Neural crest cell (in vitro differentiated cells): ENCODE measurements around the gene CYP4F22. TPM values are rescaled to one million over a fixed set of nuclear protein-coding genes. Genes with fewer than 3 reads are reported as not detected.

Experiments used
- DNase-seq: peaks from one replicate; pipeline ENCODE4 v3.0.0; 2021; ENCODE audit warnings: low read depth, mixed read lengths, low spot score
- H3K27ac Mint-ChIP-seq: one replicate; pipeline ENCODE4 v1.8.0; 2021; ENCODE audit warnings: mild to moderate bottlenecking, mixed read lengths; ENCODE audit not compliant: unreplicated experiment
- H3K27me3 Mint-ChIP-seq: 2 replicates; pipeline ENCODE4 v1.8.0; 2021; ENCODE audit warnings: low read depth, mild to moderate bottlenecking, mixed read lengths
- H3K36me3 Mint-ChIP-seq: 2 replicates; pipeline ENCODE4 v1.8.0; 2021; ENCODE audit warnings: low read depth, mild to moderate bottlenecking, mixed read lengths
- H3K4me1 Mint-ChIP-seq: 2 replicates; pipeline ENCODE4 v1.8.0; 2021; ENCODE audit warnings: mixed read lengths
- H3K4me3 Mint-ChIP-seq: one replicate; pipeline ENCODE4 v1.8.0; 2021; ENCODE audit warnings: mild to moderate bottlenecking, mixed read lengths
- H3K9me3 Mint-ChIP-seq: 2 replicates; pipeline ENCODE4 v1.8.0; 2021; ENCODE audit warnings: mixed read lengths
- CTCF ChIP-seq: fragments of 200-600 bp; sonication (generic); conservative IDR thresholded peaks from 2 replicates; pipeline ENCODE4 v1.5.0; 2021; ENCODE audit warnings: antibody characterized with exemption, mild to moderate bottlenecking
- total RNA-seq: library from RNA; stranded (reverse); gene quantifications from 2 replicates; pipeline ENCODE4 v1.2.1, GENCODE V29; 2021

CYP4F22 gene
- total RNA-seq, 1 donor from 2014 or later, result not detected

GRCh38 chr19:15555021-15555420 is 46.7 kb downstream of the CYP4F22 start:
- Mint-ChIP-seq H3K27ac (no peak overlapping the region), H3K9me3 (no peaks in the 10 kb centered on the region), H3K4me1 (peaks cover 8% of the 10 kb centered on the region), H3K4me3 (no peak overlapping the region), H3K36me3 (no peaks in the 10 kb centered on the region), H3K27me3 (peaks cover 51% of the 10 kb centered on the region)
- DNase-seq, result no peak
- no peak for TF ChIP-seq CTCF

GRCh38 chr19:15555759-15556633 is 47.7 kb downstream of the CYP4F22 start:
- Mint-ChIP-seq H3K4me3 (no peak overlapping the region), H3K27ac (no peak overlapping the region), H3K27me3 (peaks cover 44% of the 10 kb centered on the region)

GRCh38 chr19:15556634-15557181 is 48.4 kb downstream of the CYP4F22 start:
- Mint-ChIP-seq H3K9me3 (no peaks in the 10 kb centered on the region), H3K27ac (no peak overlapping the region), H3K27me3 (peaks cover 44% of the 10 kb centered on the region), H3K4me3 (no peak overlapping the region), H3K36me3 (no peaks in the 10 kb centered on the region), H3K4me1 (peaks cover 8% of the 10 kb centered on the region)
- TF ChIP-seq CTCF, result no peak
- no peak for DNase-seq

More at GRCh38 chr19:15555759-15556633, 47.7 kb downstream of the CYP4F22 start:
- DNase-seq, result peak; percentile 82
- Mint-ChIP-seq H3K36me3 (no peaks in the 10 kb centered on the region), H3K4me1 (peaks cover 8% of the 10 kb centered on the region), H3K9me3 (no peaks in the 10 kb centered on the region)
- TF ChIP-seq CTCF, result peak; percentile 81

GRCh38 chr19:15557223-15557622 is 48.9 kb downstream of the CYP4F22 start:
- H3K27ac Mint-ChIP-seq, result no peak overlapping the region
- no peak for TF ChIP-seq CTCF
- peaks cover 8% of the 10 kb centered on the region for H3K4me1 Mint-ChIP-seq
- DNase-seq, result no peak
- H3K27me3 Mint-ChIP-seq, result peaks cover 42% of the 10 kb centered on the region
- no peaks in the 10 kb centered on the region for H3K36me3 Mint-ChIP-seq
- H3K4me3 Mint-ChIP-seq, result no peak overlapping the region
- no peaks in the 10 kb centered on the region for H3K9me3 Mint-ChIP-seq

GRCh38 chr19:15562145-15562544 is 53.8 kb downstream of the CYP4F22 start:
- no peak overlapping the region for H3K27ac Mint-ChIP-seq
- H3K4me3 Mint-ChIP-seq, result no peak overlapping the region
- H3K36me3 Mint-ChIP-seq, result no peaks in the 10 kb centered on the region
- no peaks in the 10 kb centered on the region for H3K4me1 Mint-ChIP-seq
- TF ChIP-seq CTCF, result no peak
- H3K9me3 Mint-ChIP-seq, result no peaks in the 10 kb centered on the region
- peaks cover 18% of the 10 kb centered on the region for H3K27me3 Mint-ChIP-seq
- DNase-seq, result no peak
